Hindlimb muscle (tissue), 1 donor: Measurements from ENCODE around the gene LTV1. TPM values are rescaled to one million over a fixed set of nuclear protein-coding genes. Genes with fewer than 3 reads are reported as not detected.
A peak's percentile ranks its signal among the peaks of the same experiment; 100 is the strongest.

Source experiments
- DNase-seq: peaks from one replicate; pipeline ENCODE4 v3.0.0-alpha.2; 2013
- polyA plus RNA-seq: library from polyadenylated mRNA; unstranded; fragments of 120-200 nt; gene quantifications from one replicate; pipeline ENCODE4 v1.2.1, GENCODE V29; 2013; ENCODE audit not compliant: insufficient read length

LTV1 gene
- polyA plus RNA-seq, 1 donor: 34.6 TPM

DNA sequence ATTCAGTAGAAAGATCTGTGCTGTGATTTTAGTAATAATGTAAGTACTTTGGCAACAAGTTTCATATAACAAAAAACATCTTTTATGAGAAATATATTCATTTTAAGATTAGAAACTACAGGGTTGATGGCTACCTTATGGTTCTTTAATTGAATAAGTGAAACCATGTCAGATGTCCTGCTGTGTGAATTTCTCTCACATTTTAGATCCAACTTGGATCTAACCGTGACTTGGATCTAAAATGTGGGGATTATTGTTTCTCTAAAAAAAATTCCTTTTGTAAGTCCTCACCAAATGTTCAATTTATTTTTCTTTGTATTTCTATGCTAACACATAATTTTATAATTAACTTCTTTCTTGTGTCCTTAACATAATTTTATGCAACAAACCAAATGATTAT, 51.5 kb downstream of the LTV1 start:
- no peak for DNase-seq

GRCh38 chr6:143896126-143896860, 53.2 kb downstream of the LTV1 start:
- no peak for DNase-seq

DNA sequence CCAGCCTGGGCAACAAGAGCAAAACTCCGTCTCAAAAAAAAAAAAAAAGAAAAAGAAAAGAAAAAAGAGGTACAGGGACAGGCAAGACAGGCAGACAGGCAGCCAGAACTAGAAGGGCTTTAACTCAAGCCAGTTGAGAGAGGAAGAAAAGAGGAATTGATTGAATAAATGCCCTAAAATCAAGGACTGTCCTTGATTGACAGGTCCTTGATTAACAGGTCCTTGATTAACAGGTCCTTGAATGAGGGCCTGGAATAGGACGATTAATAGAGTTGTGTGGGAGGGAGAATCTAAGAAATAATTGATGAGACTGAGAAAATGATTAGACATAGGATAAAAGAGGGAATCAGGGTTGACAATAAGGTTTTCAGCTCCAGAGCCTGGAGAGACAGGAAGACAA, 57.2 kb downstream of the LTV1 start:
- DNase-seq: no peak

DNA sequence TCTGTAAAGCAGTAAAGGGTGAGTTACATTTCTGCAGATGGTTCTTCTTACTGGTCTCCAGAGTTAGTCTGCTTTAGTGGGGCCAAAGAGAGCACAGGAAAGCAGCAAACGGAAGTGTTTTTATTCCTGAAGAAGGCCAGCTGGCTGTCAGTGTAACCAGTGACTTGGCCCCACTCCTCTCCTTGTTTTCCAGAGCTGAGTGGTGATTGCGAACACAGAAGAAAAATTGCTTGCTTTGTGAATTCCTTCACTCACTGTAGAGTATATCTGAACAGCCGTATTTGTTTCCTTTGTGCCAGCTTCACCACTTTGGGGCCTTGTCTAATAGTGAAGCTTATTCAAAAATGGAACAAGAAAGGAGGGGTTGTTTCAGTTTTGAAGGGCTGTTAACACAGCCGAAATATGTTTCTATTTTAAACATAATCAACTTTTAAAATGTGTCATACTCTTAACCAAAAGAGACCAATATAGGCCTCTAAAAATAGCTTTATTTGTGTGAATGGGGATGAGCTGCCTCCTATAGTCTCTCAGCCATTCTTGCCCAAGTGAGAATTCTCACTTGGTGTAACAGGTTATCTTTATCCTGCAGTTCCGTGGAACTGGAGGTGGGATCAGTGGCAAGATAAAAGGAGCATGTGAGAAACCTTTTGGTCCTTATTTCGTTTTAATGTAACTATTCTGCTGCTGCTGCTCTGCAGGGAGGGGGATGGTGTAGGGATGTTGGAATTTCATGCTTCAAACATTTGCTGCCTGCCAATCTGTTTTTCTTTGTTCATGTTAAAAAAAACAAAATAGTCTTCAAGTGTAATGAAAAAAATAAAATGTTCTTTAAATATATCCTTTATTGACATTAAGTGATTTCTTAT, 59.0 kb downstream of the LTV1 start:
- DNase-seq: peak; percentile 92

- no peak for DNase-seq
Observed at GRCh38 chr6:143902827-143903226, 59.7 kb downstream of the LTV1 start.

DNA sequence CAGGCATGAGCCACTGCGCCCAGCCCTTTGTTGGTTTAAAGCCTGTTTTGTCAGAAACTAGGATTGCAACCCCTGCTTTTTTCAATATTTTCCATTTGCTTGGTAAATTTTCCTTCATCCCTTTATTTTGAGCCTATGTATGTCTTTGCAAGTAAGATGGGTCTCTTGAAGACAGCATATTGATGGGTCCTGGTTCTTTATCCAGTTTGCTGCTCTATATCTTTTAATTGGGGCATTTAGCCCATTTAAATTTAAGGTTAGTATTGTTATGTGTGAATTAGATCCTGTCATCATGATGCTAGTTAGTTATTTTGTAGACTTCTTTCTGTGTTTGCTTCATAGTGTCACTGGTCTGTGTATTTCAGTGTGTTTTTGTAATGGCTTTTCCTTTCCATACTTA, 67.9 kb downstream of the LTV1 start:
- DNase-seq: no peak

DNA sequence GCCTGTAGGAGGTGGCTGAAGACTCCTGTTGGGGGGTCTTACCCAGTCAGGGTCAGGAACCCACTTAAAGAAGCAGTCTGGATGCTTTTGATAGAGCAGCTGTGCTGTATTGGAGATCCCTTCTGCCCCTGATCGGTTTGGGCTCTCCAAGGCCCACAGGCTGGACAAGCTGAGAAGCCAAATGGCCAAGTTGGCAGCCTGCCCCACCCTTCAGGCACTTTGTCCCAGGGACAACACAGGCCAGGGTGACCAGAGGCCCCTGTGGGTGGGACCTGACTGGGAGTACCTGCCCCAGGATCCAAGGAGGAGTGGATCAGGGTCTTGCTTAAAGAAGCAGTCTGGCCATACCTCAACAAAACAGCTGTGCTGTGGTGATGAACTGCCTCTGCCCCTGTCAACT, 69.5 kb downstream of the LTV1 start:
- DNase-seq: no peak

Other genes with a start within 250 kb of the LTV1 start
- 36.5 TPM for gene PHACTR2, start 165.4 kb upstream of the LTV1 start, polyA plus RNA-seq
- not detected for gene ZC2HC1B, start 21.1 kb downstream of the LTV1 start, polyA plus RNA-seq
- gene PLAGL1, start 164.9 kb downstream of the LTV1 start, polyA plus RNA-seq: 285 TPM